Breast epithelium (tissue), 4 donors: Measurements from ENCODE around the gene NRG3. TPM values are rescaled to one million over a fixed set of nuclear protein-coding genes. Genes with fewer than 3 reads are reported as not detected.

Source experiments
- DNase-seq, 2 donors: peaks; one replicate each; pipeline ENCODE4 v3.0.0-alpha.2; 2019; ENCODE audit warnings: low spot score in 2 of 2
- H3K27ac ChIP-seq, 2 donors: fragments of 200-600 bp; sonication (generic) in 1 of 2; one replicate each; pipeline ENCODE4 v1.5.1; 2016 to 2019; ENCODE audit warnings: mild to moderate bottlenecking in 1 of 2
- H3K27me3 ChIP-seq, 2 donors: fragments of 200-600 bp; sonication (generic) in 1 of 2; one replicate each; pipeline versions ENCODE4 v1.5.1 to v1.6.0; 2017 to 2019; ENCODE audit warnings: control low read depth in 1 of 2, mild to moderate bottlenecking in 1 of 2
- H3K36me3 ChIP-seq: fragments of 200-600 bp; one replicate; pipeline ENCODE4 v1.5.1; 2019
- H3K4me1 ChIP-seq, 2 donors: fragments of 200-600 bp; sonication (generic); one replicate each; pipeline ENCODE4 v1.5.1; 2016 to 2019; ENCODE audit warnings: control low read depth in 1 of 2
- H3K4me3 ChIP-seq, 3 donors: fragments of 200-600 bp; sonication (generic); 1 replicate in 2 of 3; 2 replicates in 1 of 3; pipeline ENCODE4 v1.5.1; 2016 to 2019; ENCODE audit warnings: mild to moderate bottlenecking in 3 of 3, moderate library complexity in 2 of 3
- H3K9me3 ChIP-seq, 2 donors: fragments of 200-600 bp; sonication (generic) in 1 of 2; one replicate each; pipeline ENCODE4 v1.5.1; 2016 to 2019; ENCODE audit warnings: control low read depth in 1 of 2
- CTCF ChIP-seq, 3 donors: fragments of 450-650 bp; IDR thresholded peaks; one replicate each; pipeline ENCODE4 v1.5.1; 2016 to 2017; ENCODE audit warnings: antibody characterized with exemption in 3 of 3, mild to moderate bottlenecking in 3 of 3, moderate library complexity in 3 of 3
- POLR2A ChIP-seq: fragments of 450-650 bp; IDR thresholded peaks from one replicate; pipeline ENCODE4 v1.6.1; 2016; ENCODE audit warnings: antibody characterized with exemption, mild to moderate bottlenecking, moderate library complexity
- POLR2AphosphoS5 ChIP-seq, 3 donors: sonication (generic); formaldehyde crosslinking; IDR thresholded peaks; one replicate each; pipeline ENCODE4 v1.6.1; 2017; ENCODE audit warnings: antibody characterized with exemption in 3 of 3
- intact Hi-C: fragments of 100-400 bp; cut with DNase I; formaldehyde crosslinking; loops from one replicate; pipeline ENCODE4 v1.15.1; 2023; ENCODE audit warnings: low total_unique reads
- total RNA-seq, 3 donors: library from RNA; depleted of rRNA; stranded (reverse); fragments of >200 nt; gene quantifications; one replicate each; pipeline ENCODE4 v1.1.0, GENCODE V29; 2016

Gene NRG3
- total RNA-seq, 3 donors from 2014 or later = 0.16 to 0.88 (median 0.33) TPM

GRCh38 chr10:82826132-82826531 is 951.1 kb downstream of the NRG3 start:
- H3K4me1 ChIP-seq = no peaks in the 10 kb centered on the region
- no peak for TF ChIP-seq POLR2AphosphoS5 (IDR thresholded peaks at IDR 0.05)
- TF ChIP-seq CTCF (IDR thresholded peaks at IDR 0.05) = no peak
- TF ChIP-seq POLR2A = no peak
- DNase-seq = no peak
- H3K9me3 ChIP-seq = no peaks in the 10 kb centered on the region
- intact Hi-C loops = no loop called here
- no peak overlapping the region for H3K4me3 ChIP-seq
- H3K36me3 ChIP-seq = no peaks in the 10 kb centered on the region
- no peak overlapping the region for H3K27ac ChIP-seq
- no peaks in the 10 kb centered on the region for H3K27me3 ChIP-seq

GRCh38 chr10:82827901-82828300 is 952.9 kb downstream of the NRG3 start:
- H3K36me3 ChIP-seq = no peaks in the 10 kb centered on the region
- intact Hi-C loops = no loop called here
- no peaks in the 10 kb centered on the region for H3K27me3 ChIP-seq
- H3K4me3 ChIP-seq = no peak overlapping the region
- DNase-seq = no peak
- no peaks in the 10 kb centered on the region for H3K9me3 ChIP-seq
- H3K27ac ChIP-seq = no peak overlapping the region
- H3K4me1 ChIP-seq = no peaks in the 10 kb centered on the region
- no peak for TF ChIP-seq POLR2AphosphoS5 (IDR thresholded peaks at IDR 0.05)
- TF ChIP-seq POLR2A = no peak
- TF ChIP-seq CTCF (IDR thresholded peaks at IDR 0.05) = no peak

- TF ChIP-seq CTCF (IDR thresholded peaks at IDR 0.05) (no peak), POLR2AphosphoS5 (IDR thresholded peaks at IDR 0.05) (no peak), POLR2A (no peak)
- Histone ChIP-seq H3K4me1 (no peaks in the 10 kb centered on the region), H3K4me3 (no peak overlapping the region), H3K36me3 (no peaks in the 10 kb centered on the region), H3K9me3 (no peaks in the 10 kb centered on the region), H3K27me3 (no peaks in the 10 kb centered on the region), H3K27ac (no peak overlapping the region)
- intact Hi-C loops = no loop called here
- DNase-seq = no peak
These were observed 972.2 kb downstream of the NRG3 start for GRCh38 chr10:82847242-82847641.

GRCh38 chr10:82850191-82850590 is 975.2 kb downstream of the NRG3 start:
- Histone ChIP-seq H3K4me3 (no peak overlapping the region), H3K27ac (no peak overlapping the region), H3K27me3 (no peaks in the 10 kb centered on the region), H3K4me1 (no peaks in the 10 kb centered on the region), H3K36me3 (no peaks in the 10 kb centered on the region), H3K9me3 (no peaks in the 10 kb centered on the region)
- intact Hi-C loops = no loop called here
- TF ChIP-seq POLR2A (no peak), POLR2AphosphoS5 (IDR thresholded peaks at IDR 0.05) (no peak), CTCF (IDR thresholded peaks at IDR 0.05) (no peak)
- DNase-seq = no peak

- no peak for TF ChIP-seq POLR2AphosphoS5 (IDR thresholded peaks at IDR 0.05)
- TF ChIP-seq POLR2A = no peak
- no peak for TF ChIP-seq CTCF (IDR thresholded peaks at IDR 0.05)
- no peaks in the 10 kb centered on the region for H3K36me3 ChIP-seq
- H3K4me3 ChIP-seq = no peak overlapping the region
- intact Hi-C loops = no loop called here
- no peaks in the 10 kb centered on the region for H3K4me1 ChIP-seq
- no peak overlapping the region for H3K27ac ChIP-seq
- no peak for DNase-seq
- H3K9me3 ChIP-seq = no peaks in the 10 kb centered on the region
- no peaks in the 10 kb centered on the region for H3K27me3 ChIP-seq
These were observed 982.1 kb downstream of the NRG3 start for GRCh38 chr10:82856957-82857613.
